ENCODE data around the gene IGSF23. TPM values are rescaled to one million over a fixed set of nuclear protein-coding genes. Genes with fewer than 3 reads are reported as not detected.

IGSF23 gene
- total and polyA plus RNA-seq, 8 donors: 0.73 TPM; not detected in 7

- DNase-seq: no peak
- H3K27me3 ChIP-seq: no peaks in the 10 kb centered on the region
- no peaks in the 10 kb centered on the region for H3K9me3 ChIP-seq
- WGBS, 5 donors: 71 to 90% (median 79%) methylated on average over 8 of the region's 8 CpGs
- intact Hi-C loops (cut with DNase I; ENCODE audit: low total_unique reads): no loop called here
- H3K36me3 ChIP-seq: peaks cover 15 to 37% (median 31%) of the 10 kb centered on the region in 4 donors
- TF ChIP-seq POLR2A (IDR thresholded peaks at IDR 0.05) (no peak), POLR2AphosphoS5 (IDR thresholded peaks at IDR 0.05) (no peak), EP300 (IDR thresholded peaks at IDR 0.05) (no peak), CTCF (IDR thresholded peaks at IDR 0.05) (no peak)
- no peak overlapping the region for H3K27ac ChIP-seq
- H3K4me3 ChIP-seq: no peak overlapping the region
- H3K4me1 ChIP-seq: peaks cover 0 to 53% (median 47%) of the 10 kb centered on the region in 4 donors
Measured at GRCh38 chr19:44645407-44646048, 32.2 kb downstream of the IGSF23 start.

- Histone ChIP-seq H3K4me1 (peaks cover 0 to 53% (median 47%) of the 10 kb centered on the region in 4 donors), H3K4me3 (no peak overlapping the region), H3K36me3 (peaks cover 20 to 42% (median 36%) of the 10 kb centered on the region in 4 donors), H3K27me3 (no peaks in the 10 kb centered on the region), H3K27ac (peak overlapping the region in 1 of 5 donors; percentile 29), H3K9me3 (no peaks in the 10 kb centered on the region)
- TF ChIP-seq POLR2AphosphoS5 (IDR thresholded peaks at IDR 0.05) (no peak), POLR2A (IDR thresholded peaks at IDR 0.05) (no peak), CTCF (IDR thresholded peaks at IDR 0.05) (no peak), EP300 (IDR thresholded peaks at IDR 0.05) (no peak)
- WGBS, 5 donors: 90 to 96% (median 93%) methylated on average over 3 of the region's 3 CpGs
- intact Hi-C loops (cut with DNase I; ENCODE audit: low total_unique reads): no loop called here
- DNase-seq: no peak
Measured at GRCh38 chr19:44646049-44646416, 32.7 kb downstream of the IGSF23 start.

- Histone ChIP-seq H3K36me3 (peaks cover 31 to 54% (median 47%) of the 10 kb centered on the region in 4 donors), H3K27ac (peak overlapping the region in 2 of 5 donors; percentile 8 to 11), H3K4me1 (peaks cover 0 to 53% (median 47%) of the 10 kb centered on the region in 4 donors), H3K27me3 (no peaks in the 10 kb centered on the region), H3K4me3 (no peak overlapping the region), H3K9me3 (no peaks in the 10 kb centered on the region)
- no peak for DNase-seq
- intact Hi-C loops (cut with DNase I; ENCODE audit: low total_unique reads): no loop called here
- no peak for TF ChIP-seq POLR2AphosphoS5 (IDR thresholded peaks at IDR 0.05)
- no peak for TF ChIP-seq CTCF (IDR thresholded peaks at IDR 0.05)
- no peak for TF ChIP-seq POLR2A (IDR thresholded peaks at IDR 0.05)
- TF ChIP-seq EP300 (IDR thresholded peaks at IDR 0.05): no peak
- WGBS, 5 donors: 77 to 93% (median 84%) methylated on average over 18 to 31 of the region's 31 CpGs
Measured at GRCh38 chr19:44647144-44647543, 33.8 kb downstream of the IGSF23 start.

- peak in 1 of 2 donors; percentile 52 for DNase-seq
- H3K27ac ChIP-seq: peak overlapping the region in 3 of 5 donors; percentile 7 to 34 (median 20)
- no peaks in the 10 kb centered on the region for H3K9me3 ChIP-seq
- no peak for TF ChIP-seq CTCF (IDR thresholded peaks at IDR 0.05)
- peak in 1 of 3 donors; percentile 29 for TF ChIP-seq POLR2AphosphoS5 (IDR thresholded peaks at IDR 0.05)
- no peaks in the 10 kb centered on the region for H3K27me3 ChIP-seq
- 67 to 78% (median 73%) methylated on average over 3 of the region's 3 CpGs for WGBS, 5 donors
- peaks cover 0 to 47% (median 41%) of the 10 kb centered on the region in 4 donors for H3K4me1 ChIP-seq
- H3K36me3 ChIP-seq: peaks cover 39 to 70% (median 63%) of the 10 kb centered on the region in 4 donors
- intact Hi-C loops (cut with DNase I; ENCODE audit: low total_unique reads): no loop called here
- H3K4me3 ChIP-seq: no peak overlapping the region
Measured at GRCh38 chr19:44648631-44649251, 35.4 kb downstream of the IGSF23 start.

All from stomach (tissue), 9 donors.